HG02798 (cell line): Measurements from ENCODE around the gene DAND5.
A peak's percentile ranks its signal among the peaks of the same experiment; 100 is the strongest.
"Not testable (repeated sequence)": the region's sequence is repeated elsewhere in the genome, so short reads cannot be mapped to it uniquely, and the experiment has no call there.

Experiments
- ATAC-seq: cut with Tn5 transposase; IDR thresholded peaks from one replicate; pipeline ENCODE4 v1.9.1; 2021; ENCODE audit warnings: mild to moderate bottlenecking; ENCODE audit not compliant: unreplicated experiment, poor library complexity

Gene DAND5

GRCh38 chr19:12959481-12959880 lies 9.9 kb upstream of the DAND5 start:
- no peak for ATAC-seq

GRCh38 chr19:12965017-12965811 lies 4.2 kb upstream of the DAND5 start:
- peak; percentile 77 for ATAC-seq

- ATAC-seq = no peak
These were observed 3.6 kb upstream of the DAND5 start for GRCh38 chr19:12965812-12966135.

GRCh38 chr19:12967907-12968306 lies 1.5 kb upstream of the DAND5 start:
- ATAC-seq = no peak

GRCh38 chr19:12970070-12970820 lies 869 bp downstream of the DAND5 start:
- ATAC-seq = no peak

GRCh38 chr19:12973236-12973635 lies 3.9 kb downstream of the DAND5 start:
- ATAC-seq = no peak

GRCh38 chr19:12974301-12975220 lies 5.2 kb downstream of the DAND5 start:
- no peak for ATAC-seq

GRCh38 chr19:12975221-12975741 lies 5.9 kb downstream of the DAND5 start:
- no peak for ATAC-seq

- ATAC-seq = not testable (repeated sequence)
These were observed 6.7 kb downstream of the DAND5 start for GRCh38 chr19:12976109-12976508.

- no peak for ATAC-seq
These were observed 10.6 kb downstream of the DAND5 start for GRCh38 chr19:12979974-12980373.

- ATAC-seq = no peak
These were observed 13.3 kb downstream of the DAND5 start for GRCh38 chr19:12982648-12983047.

- no peak for ATAC-seq
These were observed 13.7 kb downstream of the DAND5 start for GRCh38 chr19:12983091-12983490.

GRCh38 chr19:12983542-12984142 lies 14.3 kb downstream of the DAND5 start:
- peak; percentile 67 for ATAC-seq

- ATAC-seq = no peak
These were observed 14.8 kb downstream of the DAND5 start for GRCh38 chr19:12984143-12984627.

GRCh38 chr19:12984683-12985048 lies 15.3 kb downstream of the DAND5 start:
- ATAC-seq = no peak

- ATAC-seq = no peak
These were observed 15.8 kb downstream of the DAND5 start for GRCh38 chr19:12985049-12985776.

- ATAC-seq = no peak
These were observed 17.4 kb downstream of the DAND5 start for GRCh38 chr19:12986726-12987125.

GRCh38 chr19:12987190-12987589 lies 17.8 kb downstream of the DAND5 start:
- no peak for ATAC-seq

GRCh38 chr19:12987781-12988180 lies 18.4 kb downstream of the DAND5 start:
- no peak for ATAC-seq
